ENCODE measurements around the gene NRCAM.

NRCAM gene

DNA sequence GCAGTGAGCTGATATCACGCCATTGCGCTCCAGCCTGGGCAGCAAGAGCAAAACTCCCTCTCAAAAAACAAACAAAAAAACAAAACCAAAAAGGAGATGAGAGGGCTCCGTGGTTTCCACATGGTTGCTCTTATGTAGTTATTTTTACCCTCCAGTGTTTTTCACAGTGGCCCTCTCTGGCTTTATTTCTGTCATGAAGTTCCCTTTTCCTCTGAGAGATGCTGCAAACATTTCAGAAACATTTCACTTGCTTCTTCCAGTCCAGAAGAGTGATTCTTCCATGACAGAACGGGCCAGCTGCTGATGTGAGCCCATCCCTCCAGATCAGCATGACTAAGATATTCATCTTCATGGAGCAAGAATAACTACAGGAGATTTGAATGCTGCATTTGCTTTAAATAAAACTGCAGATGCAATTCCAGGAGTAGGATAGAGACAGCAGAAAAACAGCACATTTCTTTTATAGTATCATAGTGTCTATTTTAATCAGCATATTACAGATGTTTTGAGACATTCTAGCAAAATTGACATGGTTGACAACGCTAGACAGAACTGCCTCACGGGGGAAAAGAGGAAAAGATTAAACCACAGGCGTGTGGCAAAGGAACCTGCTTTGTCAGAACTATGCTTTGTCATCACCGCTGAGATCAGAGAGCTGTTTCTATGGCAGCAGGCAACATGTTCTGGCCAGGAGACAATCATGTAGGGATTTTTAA is 40.3 kb downstream of the NRCAM start:
- Histone ChIP-seq H3K4me1 (peaks cover 7% of the 10 kb centered on the region), H3K27ac (peak overlapping the region; percentile 7)

GRCh38 chr7:108415084-108415483 is 41.2 kb downstream of the NRCAM start:
- no peaks in the 10 kb centered on the region for H3K27me3 ChIP-seq (ENCODE audit: control insufficient read depth, insufficient read depth, low read length)
- no peaks in the 10 kb centered on the region for H3K36me3 ChIP-seq (ENCODE audit: control insufficient read depth, insufficient read depth, low read length)
- no peak overlapping the region for H2AFZ ChIP-seq
- H3K4me2 ChIP-seq (ENCODE audit: low read length): no peak overlapping the region
- no peaks in the 10 kb centered on the region for H3K9me3 ChIP-seq (ENCODE audit: control insufficient read depth, low read length)
- TF ChIP-seq CTCF (IDR thresholded peaks at IDR 0.05): no peak
- peaks cover 6% of the 10 kb centered on the region for H3K79me2 ChIP-seq
- H3K4me3 ChIP-seq (ENCODE audit: low read depth, low read length): no peak overlapping the region
- peaks cover 7% of the 10 kb centered on the region for H3K4me1 ChIP-seq
- no peak overlapping the region for H3K27ac ChIP-seq
- H3K9ac ChIP-seq: no peak overlapping the region

More for the DNA sequence above, 40.3 kb downstream of the NRCAM start:
- Histone ChIP-seq H3K36me3 (ENCODE audit: control insufficient read depth, insufficient read depth, low read length) (no peaks in the 10 kb centered on the region), H3K4me3 (ENCODE audit: low read depth, low read length) (no peak overlapping the region), H3K27me3 (ENCODE audit: control insufficient read depth, insufficient read depth, low read length) (no peaks in the 10 kb centered on the region), H3K9ac (no peak overlapping the region), H3K9me3 (ENCODE audit: control insufficient read depth, low read length) (no peaks in the 10 kb centered on the region), H2AFZ (peak overlapping the region; percentile 34), H3K79me2 (peaks cover 6% of the 10 kb centered on the region), H3K4me2 (ENCODE audit: low read length) (no peak overlapping the region)
- no peak for TF ChIP-seq CTCF (IDR thresholded peaks at IDR 0.05)

- Histone ChIP-seq H3K27me3 (ENCODE audit: control insufficient read depth, insufficient read depth, low read length) (no peaks in the 10 kb centered on the region), H3K36me3 (ENCODE audit: control insufficient read depth, insufficient read depth, low read length) (no peaks in the 10 kb centered on the region), H3K79me2 (peaks cover 6% of the 10 kb centered on the region), H3K4me3 (ENCODE audit: low read depth, low read length) (no peak overlapping the region), H3K9me3 (ENCODE audit: control insufficient read depth, low read length) (no peaks in the 10 kb centered on the region), H3K4me1 (peaks cover 7% of the 10 kb centered on the region), H3K4me2 (ENCODE audit: low read length) (no peak overlapping the region), H3K27ac (no peak overlapping the region), H3K9ac (no peak overlapping the region), H2AFZ (no peak overlapping the region)
- TF ChIP-seq CTCF (IDR thresholded peaks at IDR 0.05): no peak
Observed at GRCh38 chr7:108413782-108414492, 42.3 kb downstream of the NRCAM start.

DNA sequence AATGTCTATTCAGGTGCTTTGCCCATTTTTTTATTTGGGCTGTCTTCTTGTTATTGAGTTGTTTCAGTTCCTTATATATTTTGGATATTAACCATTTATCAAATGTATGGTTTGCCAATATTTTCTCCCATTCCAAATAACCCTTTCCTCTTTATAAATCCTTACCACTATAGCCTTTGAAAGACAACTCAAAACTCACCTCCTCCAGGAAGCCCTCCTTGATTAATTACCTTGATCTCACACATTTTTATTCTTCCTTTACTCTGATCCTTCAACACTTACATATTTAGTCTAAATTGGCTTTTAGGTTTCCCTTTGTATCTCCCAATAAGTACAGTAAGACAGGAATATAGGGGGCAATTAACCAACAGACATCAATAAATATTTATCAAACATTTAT is 42.9 kb downstream of the NRCAM start:
- no peak for TF ChIP-seq CTCF (IDR thresholded peaks at IDR 0.05)
- no peak overlapping the region for H3K4me3 ChIP-seq (ENCODE audit: low read depth, low read length)

More for the DNA sequence above, 42.9 kb downstream of the NRCAM start:
- H3K27ac ChIP-seq: no peak overlapping the region
- H2AFZ ChIP-seq: no peak overlapping the region
- no peak overlapping the region for H3K4me2 ChIP-seq (ENCODE audit: low read length)
- H3K4me1 ChIP-seq: peaks cover 10% of the 10 kb centered on the region
- H3K36me3 ChIP-seq (ENCODE audit: control insufficient read depth, insufficient read depth, low read length): no peaks in the 10 kb centered on the region
- H3K9ac ChIP-seq: no peak overlapping the region
- no peaks in the 10 kb centered on the region for H3K9me3 ChIP-seq (ENCODE audit: control insufficient read depth, low read length)
- H3K79me2 ChIP-seq: peaks cover 6% of the 10 kb centered on the region
- no peaks in the 10 kb centered on the region for H3K27me3 ChIP-seq (ENCODE audit: control insufficient read depth, insufficient read depth, low read length)

Data from parathyroid adenoma (tissue), 2 donors.